Neuronal stem cell (in vitro differentiated cells): ENCODE data around the gene ISM1.

Source experiments
- DNase-seq: peaks from one replicate; pipeline ENCODE4 v3.0.0-alpha.2; 2013; ENCODE audit warnings: low spot score
- H2AFZ ChIP-seq: one replicate; pipeline ENCODE4 v1.6.1; 2013; ENCODE audit warnings: mild to moderate bottlenecking, low read length, inconsistent platforms
- H2AK5ac ChIP-seq: 2 replicates; pipeline ENCODE4 v1.6.1; 2013; ENCODE audit warnings: low read depth, mild to moderate bottlenecking, inconsistent platforms, low read length, moderate library complexity, mixed read lengths
- H2BK120ac ChIP-seq: 2 replicates; pipeline ENCODE4 v1.6.1; 2013; ENCODE audit warnings: low read depth, mild to moderate bottlenecking, inconsistent platforms, low read length, moderate library complexity, mixed read lengths
- H2BK12ac ChIP-seq: one replicate; pipeline ENCODE4 v1.6.1; 2013; ENCODE audit warnings: low read length, inconsistent platforms
- H2BK15ac ChIP-seq: 2 replicates; pipeline ENCODE4 v1.6.1; 2013; ENCODE audit warnings: mild to moderate bottlenecking, low read length, inconsistent platforms, mixed read lengths
- H2BK5ac ChIP-seq: one replicate; pipeline ENCODE4 v1.6.1; 2013; ENCODE audit warnings: inconsistent platforms, mild to moderate bottlenecking, low read length, moderate library complexity
- H3K14ac ChIP-seq: one replicate; pipeline ENCODE4 v1.6.1; 2013; ENCODE audit warnings: low read length, inconsistent platforms
- H3K18ac ChIP-seq: 2 replicates; pipeline ENCODE4 v1.6.1; 2013; ENCODE audit warnings: low read length, inconsistent platforms
- H3K23ac ChIP-seq: 2 replicates; pipeline ENCODE4 v1.6.1; 2013; ENCODE audit warnings: low read depth, mild to moderate bottlenecking, mixed read lengths, low read length, inconsistent platforms; ENCODE audit not compliant: poor library complexity
- H3K27ac ChIP-seq: replicated peaks from 3 replicates; pipeline ENCODE4 v1.5.1; 2013; ENCODE audit warnings: low read length, inconsistent platforms
- H3K27me3 ChIP-seq, 3 experiments: 2 replicates each; pipeline ENCODE4 v1.6.1; 2013; ENCODE audit warnings: low read length in 3 of 3, mild to moderate bottlenecking in 2 of 3, inconsistent platforms in 1 of 3, low read depth in 1 of 3, mixed read lengths in 1 of 3, moderate library complexity in 1 of 3; ENCODE audit not compliant: control insufficient read depth in 3 of 3, insufficient read depth in 3 of 3
- H3K36me3 ChIP-seq, 2 donors: replicated peaks in 1 of 2; 2 replicates each; pipeline ENCODE4 v1.6.1; 2013; ENCODE audit warnings: low read length in 2 of 2; ENCODE audit not compliant: control insufficient read depth in 2 of 2, insufficient read depth in 2 of 2
- H3K4ac ChIP-seq: 2 replicates; pipeline ENCODE4 v1.6.1; 2013; ENCODE audit warnings: inconsistent platforms, mild to moderate bottlenecking, low read length, moderate library complexity
- H3K4me1 ChIP-seq, 2 donors: 1 replicate in 1 of 2; 2 replicates in 1 of 2; pipeline ENCODE4 v1.6.1; 2013; ENCODE audit warnings: low read length in 2 of 2, low read depth in 1 of 2; ENCODE audit not compliant: control insufficient read depth in 2 of 2, insufficient read depth in 1 of 2
- H3K4me2 ChIP-seq: one replicate; pipeline ENCODE4 v1.6.1; 2013; ENCODE audit warnings: mild to moderate bottlenecking, low read length, inconsistent platforms; ENCODE audit not compliant: insufficient read depth, poor library complexity, severe bottlenecking
- H3K4me3 ChIP-seq, 2 donors: 2 replicates each; pipeline ENCODE4 v1.5.1; 2013; ENCODE audit warnings: low read length in 2 of 2, mild to moderate bottlenecking in 2 of 2, inconsistent platforms in 1 of 2, moderate library complexity in 1 of 2
- H3K79me1 ChIP-seq: one replicate; pipeline ENCODE4 v1.6.1; 2013; ENCODE audit warnings: low read depth, mild to moderate bottlenecking, inconsistent platforms, low read length, moderate library complexity
- H3K9ac ChIP-seq: one replicate; pipeline ENCODE4 v1.6.1; 2013; ENCODE audit warnings: mild to moderate bottlenecking, low read depth, low read length, inconsistent platforms; ENCODE audit not compliant: poor library complexity
- H3K9me3 ChIP-seq, 2 donors: replicated peaks in 1 of 2; 2 replicates each; pipeline versions ENCODE3 to v1.6.1; 2013; ENCODE audit warnings: low read length in 2 of 2, mild to moderate bottlenecking in 2 of 2, inconsistent platforms in 1 of 2, low read depth in 1 of 2, mixed read lengths in 1 of 2, moderate library complexity in 1 of 2; ENCODE audit not compliant: control insufficient read depth in 2 of 2, insufficient read depth in 1 of 2
- H4K8ac ChIP-seq: one replicate; pipeline ENCODE4 v1.6.1; 2013; ENCODE audit warnings: low read depth, mild to moderate bottlenecking, inconsistent platforms, low read length, moderate library complexity
- H4K91ac ChIP-seq: one replicate; pipeline ENCODE4 v1.6.1; 2013; ENCODE audit warnings: low read length, low read depth, mild to moderate bottlenecking, inconsistent platforms; ENCODE audit not compliant: poor library complexity
- WGBS, 2 donors: extraction: QIAGEN DNeasy Blood & Tissue Kit; methylation state at CpG; one replicate each; pipeline ENCODE4 v1.1.7; 2013; ENCODE audit warnings: missing lambda C conversion rate in 2 of 2, mixed read lengths in 1 of 2; ENCODE audit not compliant: insufficient read length in 2 of 2, insufficient replicate concordance in 1 of 2; ENCODE audit errors: extremely low coverage in 2 of 2; 5-methylcytosine and 5-hydroxymethylcytosine counted together

ISM1 gene

GRCh38 chr20:13243826-13244376 lies 22.8 kb downstream of the ISM1 start:
- no peak overlapping the region for H3K14ac ChIP-seq
- no peak overlapping the region for H4K91ac ChIP-seq
- H3K4me2 ChIP-seq, result no peak overlapping the region
- no peak overlapping the region for H3K27ac ChIP-seq
- no peak overlapping the region for H3K4me3 ChIP-seq
- no peaks in the 10 kb centered on the region for H3K27me3 ChIP-seq
- no peaks in the 10 kb centered on the region for H3K9me3 ChIP-seq
- no peak overlapping the region for H3K9ac ChIP-seq
- no peak overlapping the region for H2BK12ac ChIP-seq
- no peak overlapping the region for H3K4ac ChIP-seq
- peaks cover 2% of the 10 kb centered on the region for H3K79me1 ChIP-seq
- H4K8ac ChIP-seq, result no peak overlapping the region
- H3K18ac ChIP-seq, result no peak overlapping the region
- no peak overlapping the region for H3K23ac ChIP-seq
- no peak overlapping the region for H2AFZ ChIP-seq
- no peak overlapping the region for H2BK5ac ChIP-seq
- no peak overlapping the region for H2BK120ac ChIP-seq
- no peaks in the 10 kb centered on the region for H3K4me1 ChIP-seq
- no peak overlapping the region for H2AK5ac ChIP-seq
- no CpG with 5 or more reads among the region's 2 CpGs for WGBS, 2 donors
- no peaks in the 10 kb centered on the region for H3K36me3 ChIP-seq
- no peak for DNase-seq
- no peak overlapping the region for H2BK15ac ChIP-seq

GRCh38 chr20:13245250-13245723 lies 24.2 kb downstream of the ISM1 start:
- no peak for DNase-seq
- H3K23ac ChIP-seq, result no peak overlapping the region
- H3K4ac ChIP-seq, result no peak overlapping the region
- no peaks in the 10 kb centered on the region for H3K4me1 ChIP-seq
- WGBS, 2 donors, result no CpG with 5 or more reads among the region's 2 CpGs
- no peak overlapping the region for H2BK15ac ChIP-seq
- H4K91ac ChIP-seq, result no peak overlapping the region
- H2BK120ac ChIP-seq, result no peak overlapping the region
- H3K36me3 ChIP-seq, result no peaks in the 10 kb centered on the region
- H3K14ac ChIP-seq, result no peak overlapping the region
- no peaks in the 10 kb centered on the region for H3K27me3 ChIP-seq
- no peak overlapping the region for H3K9ac ChIP-seq
- H2AFZ ChIP-seq, result no peak overlapping the region
- no peak overlapping the region for H2AK5ac ChIP-seq
- no peak overlapping the region for H3K4me3 ChIP-seq
- H3K18ac ChIP-seq, result no peak overlapping the region
- no peak overlapping the region for H2BK5ac ChIP-seq
- no peak overlapping the region for H2BK12ac ChIP-seq
- no peak overlapping the region for H4K8ac ChIP-seq
- H3K9me3 ChIP-seq, result no peaks in the 10 kb centered on the region
- no peak overlapping the region for H3K27ac ChIP-seq
- H3K79me1 ChIP-seq, result peaks cover 2% of the 10 kb centered on the region
- no peak overlapping the region for H3K4me2 ChIP-seq

GRCh38 chr20:13249118-13249797 lies 28.2 kb downstream of the ISM1 start:
- Histone ChIP-seq H3K9me3 (no peaks in the 10 kb centered on the region), H3K4me2 (no peak overlapping the region), H3K4me3 (no peak overlapping the region), H3K36me3 (no peaks in the 10 kb centered on the region), H3K79me1 (no peaks in the 10 kb centered on the region), H3K23ac (no peak overlapping the region), H4K8ac (no peak overlapping the region), H3K27ac (no peak overlapping the region), H2AK5ac (no peak overlapping the region), H3K4ac (no peak overlapping the region), H3K14ac (no peak overlapping the region), H2BK12ac (no peak overlapping the region), H2BK15ac (no peak overlapping the region), H3K18ac (no peak overlapping the region), H4K91ac (no peak overlapping the region), H3K9ac (no peak overlapping the region), H2BK120ac (no peak overlapping the region), H2BK5ac (no peak overlapping the region), H3K4me1 (no peaks in the 10 kb centered on the region), H3K27me3 (no peaks in the 10 kb centered on the region), H2AFZ (no peak overlapping the region)
- WGBS, 2 donors, result no CpG with 5 or more reads among the region's 13 CpGs
- DNase-seq, result no peak

- Histone ChIP-seq H3K79me1 (no peaks in the 10 kb centered on the region), H3K4ac (no peak overlapping the region), H3K4me1 (no peaks in the 10 kb centered on the region), H2BK5ac (no peak overlapping the region), H3K9ac (no peak overlapping the region), H3K14ac (no peak overlapping the region), H3K4me3 (no peak overlapping the region), H3K27me3 (peaks cover 0 to under 1% (median 0%) of the 10 kb centered on the region in 3 experiments), H2BK15ac (no peak overlapping the region), H2BK120ac (no peak overlapping the region), H3K36me3 (no peaks in the 10 kb centered on the region), H2AK5ac (no peak overlapping the region), H2BK12ac (no peak overlapping the region), H3K23ac (no peak overlapping the region), H2AFZ (no peak overlapping the region), H3K18ac (no peak overlapping the region), H4K91ac (no peak overlapping the region), H3K27ac (no peak overlapping the region), H3K9me3 (no peaks in the 10 kb centered on the region), H3K4me2 (no peak overlapping the region), H4K8ac (no peak overlapping the region)
- no peak for DNase-seq
- WGBS, 2 donors, result no CpG with 5 or more reads among the region's 4 CpGs
Measured at GRCh38 chr20:13249798-13250170, 28.7 kb downstream of the ISM1 start.
